Superior temporal gyrus (tissue), 1 donor: Measurements from ENCODE around the gene PITPNC1.
"Not testable (repeated sequence)": the region's sequence is repeated elsewhere in the genome, so short reads cannot be mapped to it uniquely, and the experiment has no call there.

ENCODE experiments used
- DNase-seq: peaks from one replicate; pipeline ENCODE4 v3.0.0-alpha.2; 2016; ENCODE audit errors: extremely low spot score

The PITPNC1 gene

DNA sequence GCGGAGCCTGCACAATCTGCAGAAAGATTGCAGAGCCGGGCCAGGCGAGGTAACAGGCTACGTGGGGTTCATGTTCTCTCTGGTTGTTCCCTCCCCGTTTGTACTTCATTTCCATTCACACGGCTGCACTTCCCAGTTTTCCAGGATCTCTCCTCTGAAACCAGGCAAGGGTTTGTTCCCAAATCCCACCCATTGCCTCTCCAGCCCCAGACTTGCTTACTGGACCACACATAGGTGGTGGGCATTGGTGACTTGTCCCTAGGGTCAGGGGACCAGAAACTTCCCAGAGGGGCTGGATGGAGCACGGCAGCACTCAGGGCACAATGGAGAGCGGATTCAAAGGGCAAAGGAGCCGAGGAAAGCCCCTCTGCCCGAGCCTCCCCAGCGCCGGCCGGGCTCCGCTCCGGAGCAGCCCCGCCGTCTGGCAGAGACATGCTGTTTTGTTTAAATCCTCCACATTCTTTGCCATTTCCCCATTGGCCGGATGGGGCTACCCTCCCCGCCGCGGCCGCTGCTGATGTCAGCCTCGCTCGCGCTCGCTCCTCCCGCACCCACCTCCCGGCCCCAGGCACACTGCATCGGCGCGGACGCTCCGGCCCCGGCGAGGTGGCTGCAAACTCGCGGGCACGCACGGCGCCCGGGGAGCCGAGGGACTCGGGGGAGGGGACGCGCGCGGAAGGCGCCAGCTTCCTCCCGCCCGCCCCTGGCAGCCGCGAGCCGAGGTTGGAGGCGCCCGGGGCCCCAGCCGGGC, at the start of gene PITPNC1:
TSS of gene PITPNC1 (plus strand) at position 545 of the 751 bp plus-strand sequence.
- DNase-seq: peak; percentile 83

DNA sequence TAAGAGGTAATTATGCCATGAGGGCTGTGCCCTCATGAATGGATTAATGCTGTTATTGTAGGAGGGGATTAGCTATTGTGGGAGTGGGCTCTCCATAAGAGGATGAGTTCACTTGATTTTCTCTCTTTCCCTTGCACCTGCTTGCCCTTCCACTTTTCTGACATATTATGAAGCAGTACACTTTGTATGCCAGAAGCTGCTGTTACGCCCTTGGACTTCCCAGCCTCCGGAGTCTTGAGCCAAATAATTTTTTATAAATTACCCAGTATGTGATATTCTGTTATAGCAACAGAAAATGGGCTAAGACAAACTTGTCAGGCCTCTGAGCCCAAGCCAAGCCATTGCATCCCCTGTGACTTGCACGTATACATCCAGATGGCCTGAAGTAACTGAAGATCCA, 49.1 kb upstream of the PITPNC1 start:
- no peak for DNase-seq

DNA sequence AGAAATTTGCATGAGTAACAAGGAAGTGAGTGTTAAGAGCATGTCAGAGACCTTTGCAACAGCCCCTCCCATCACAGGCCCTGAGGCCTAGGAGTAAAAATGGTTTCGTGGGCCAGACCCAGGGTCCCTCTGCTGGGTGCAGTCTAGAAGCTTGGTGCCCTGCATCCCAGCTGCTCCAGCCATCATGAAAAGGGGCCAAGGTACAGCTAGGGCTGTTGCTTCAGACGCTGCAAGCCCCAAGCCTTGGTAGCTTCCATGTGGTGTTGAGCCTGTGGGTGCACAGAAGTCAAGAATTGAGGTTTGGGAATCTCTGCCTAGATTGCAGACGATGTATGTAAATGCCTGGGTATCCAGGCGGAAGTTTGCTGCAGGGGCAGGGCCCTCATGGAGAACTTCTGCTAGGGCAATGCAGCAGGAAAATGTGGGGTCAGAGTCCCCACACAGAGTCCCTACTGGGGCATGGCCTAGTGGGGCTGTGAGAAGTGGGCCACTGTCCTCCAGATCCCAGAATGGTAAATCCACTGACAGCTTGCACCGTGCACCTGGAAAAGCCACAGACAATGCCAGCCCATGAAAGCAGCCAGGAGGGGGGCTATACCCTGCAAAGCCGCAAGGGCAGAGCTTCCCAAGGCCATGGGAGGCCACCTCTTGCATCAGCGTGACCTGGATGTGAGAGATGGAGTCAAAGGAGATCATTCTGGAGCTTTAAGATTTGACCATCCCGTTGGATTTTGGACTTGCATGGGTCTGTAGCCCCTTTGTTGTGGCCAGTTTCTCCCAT, 45.5 kb upstream of the PITPNC1 start:
- DNase-seq: not testable (repeated sequence)

DNA sequence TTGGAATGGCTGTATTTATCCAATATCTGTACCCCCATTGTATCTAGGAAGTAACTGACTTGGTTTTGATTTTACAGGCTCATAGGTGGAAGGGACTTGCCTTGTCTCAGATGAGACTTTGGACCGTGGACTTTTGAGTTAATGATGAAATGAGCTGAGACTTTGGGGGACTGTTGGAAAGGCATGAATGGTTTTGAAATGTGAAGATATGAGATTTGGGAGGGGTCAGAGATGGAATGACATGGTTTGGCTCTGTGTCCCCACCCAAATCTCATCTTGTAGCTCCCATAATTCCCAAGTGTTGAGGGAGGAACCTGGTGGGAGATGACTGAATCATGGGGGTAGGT, 44.9 kb upstream of the PITPNC1 start:
- not testable (repeated sequence) for DNase-seq

DNA sequence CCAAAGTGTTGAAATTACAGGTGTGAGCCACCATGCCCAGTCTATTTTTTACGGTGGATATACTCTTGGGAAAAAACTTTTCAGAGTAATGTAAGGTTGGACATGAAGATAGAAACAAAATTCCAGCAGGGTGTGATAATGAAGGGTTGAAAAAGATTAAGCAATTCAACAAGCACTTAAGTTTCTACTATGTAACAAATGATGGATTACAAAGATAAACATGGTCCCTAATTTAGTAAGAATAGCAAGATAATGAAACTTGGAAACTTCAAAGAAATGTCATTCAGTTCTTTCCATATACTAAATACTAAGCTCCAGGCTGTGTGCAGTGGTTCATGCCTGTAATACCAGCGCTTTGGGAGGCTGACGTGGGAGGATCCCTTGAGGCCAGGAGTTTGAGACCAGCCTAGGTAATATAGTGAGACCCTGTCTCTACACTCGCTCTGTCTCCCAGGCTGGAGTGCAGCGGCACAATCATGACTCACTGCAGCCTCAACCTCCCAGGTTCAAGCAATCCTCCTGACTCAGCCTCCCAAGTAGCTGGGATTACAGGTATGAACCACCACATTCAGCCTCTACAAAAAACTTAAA, 41.7 kb upstream of the PITPNC1 start:
- no peak for DNase-seq

DNA sequence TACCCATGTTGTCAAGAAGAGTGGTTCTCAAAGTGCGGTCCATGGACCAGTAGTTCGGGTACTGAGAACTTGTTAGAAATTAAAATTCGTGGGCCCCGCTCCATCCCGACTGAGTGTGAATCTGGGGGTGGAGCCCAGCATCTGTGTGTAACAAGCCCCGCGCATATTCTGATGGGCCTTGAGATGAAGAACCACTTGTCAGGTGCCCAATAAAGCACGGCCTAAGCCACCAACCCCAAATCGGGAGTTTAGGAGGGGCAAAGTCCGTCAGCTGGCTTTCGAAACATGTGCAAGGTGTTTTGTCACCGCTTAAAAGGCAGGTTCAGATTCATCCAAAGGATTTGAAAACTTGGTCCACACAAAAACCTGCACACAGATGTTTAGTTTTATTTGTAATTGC, 40.2 kb upstream of the PITPNC1 start:
- DNase-seq: no peak

DNA sequence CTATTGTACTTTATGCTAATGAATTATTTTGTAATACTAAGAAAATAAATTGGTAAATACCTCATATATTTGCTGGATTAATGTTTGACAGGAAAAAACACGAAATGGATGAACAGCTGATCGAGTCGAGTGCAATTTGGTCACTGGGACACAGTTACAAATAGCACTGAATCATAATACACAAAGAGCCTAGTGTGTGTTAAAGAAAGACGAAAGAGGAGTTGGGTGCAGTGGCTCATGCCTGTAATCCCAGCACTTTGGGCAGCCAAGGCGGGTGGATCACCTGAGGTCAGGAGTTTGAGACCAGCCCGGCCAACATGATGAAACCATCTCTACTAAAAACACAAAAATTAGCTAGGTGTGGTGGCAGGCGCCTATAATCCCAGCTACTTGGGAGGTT, 38.7 kb upstream of the PITPNC1 start:
- DNase-seq: not testable (repeated sequence)

DNA sequence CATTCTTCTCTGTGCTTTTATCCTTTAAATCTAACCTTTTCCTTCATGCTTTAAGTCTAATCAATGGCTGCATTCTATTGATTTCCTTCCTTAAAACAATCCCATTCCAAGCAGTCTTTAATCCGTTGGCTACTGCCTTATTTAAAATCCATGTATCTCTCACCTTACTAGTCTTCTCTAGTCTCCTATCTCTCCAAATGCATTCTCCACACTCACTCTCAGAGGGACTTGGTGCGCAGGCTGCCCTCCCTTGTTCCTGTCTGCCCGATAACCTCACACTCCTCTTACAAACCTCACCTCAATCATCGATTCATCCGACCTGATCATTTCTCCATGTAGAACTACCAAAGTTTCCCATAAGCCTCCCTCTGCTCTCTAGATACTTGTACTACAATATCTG, 33.8 kb upstream of the PITPNC1 start:
- no peak for DNase-seq

DNA sequence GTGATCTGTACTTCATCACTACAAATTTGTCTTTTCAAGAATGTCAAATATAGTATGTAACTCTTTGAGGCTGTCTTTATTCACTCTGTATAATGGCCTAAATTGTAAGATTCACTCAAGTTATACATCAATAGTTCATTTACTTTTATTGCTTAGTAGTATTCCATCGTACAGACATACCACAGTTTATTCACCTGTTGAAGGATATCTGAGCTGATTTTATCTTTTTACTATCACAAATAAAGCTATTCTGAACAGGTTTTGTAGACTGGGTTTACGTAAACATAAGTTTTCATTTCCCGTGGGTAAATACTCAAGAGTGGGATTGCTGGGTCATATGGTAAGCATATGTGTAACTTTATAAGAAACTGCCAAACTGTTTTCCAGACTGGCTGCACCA, 29.3 kb upstream of the PITPNC1 start:
- no peak for DNase-seq

DNA sequence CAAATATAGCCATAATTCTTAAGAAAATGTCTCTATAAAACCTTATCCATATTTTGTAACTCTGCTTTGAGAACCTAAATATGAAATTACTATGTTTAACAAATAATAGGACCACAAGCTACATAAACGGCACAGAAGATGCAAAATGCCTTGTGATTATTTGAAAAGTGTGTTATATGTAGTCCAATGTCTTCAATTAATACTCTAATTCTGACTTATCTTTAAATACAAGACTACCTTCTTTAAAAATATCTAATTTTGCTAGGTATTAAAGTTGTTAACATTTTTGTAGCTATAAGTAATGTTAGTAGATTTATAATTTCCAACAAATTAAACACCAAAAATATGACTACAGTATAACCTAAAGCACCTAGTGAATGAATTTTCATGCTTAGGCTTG, 27.7 kb upstream of the PITPNC1 start:
- no peak for DNase-seq

DNA sequence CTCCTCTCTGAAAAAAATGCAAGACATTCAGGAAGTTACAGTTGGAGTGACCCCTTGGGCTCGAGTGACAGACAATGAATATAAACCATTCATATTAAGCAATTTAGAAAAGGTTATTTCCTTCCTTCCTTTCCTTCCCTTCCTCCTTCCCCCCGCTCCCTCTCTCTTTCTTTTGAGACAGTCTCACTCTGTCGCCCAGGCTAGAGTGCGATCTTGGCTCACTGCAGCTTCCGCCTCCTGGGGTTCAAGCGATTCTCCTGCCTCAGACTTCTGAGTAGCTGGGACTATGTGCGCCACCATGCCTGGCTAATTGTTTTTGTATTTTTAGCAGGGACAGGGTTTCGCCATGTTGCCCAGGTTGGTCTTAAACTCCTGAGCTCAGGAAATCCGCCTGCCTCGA, 23.9 kb upstream of the PITPNC1 start:
- DNase-seq: no peak

DNA sequence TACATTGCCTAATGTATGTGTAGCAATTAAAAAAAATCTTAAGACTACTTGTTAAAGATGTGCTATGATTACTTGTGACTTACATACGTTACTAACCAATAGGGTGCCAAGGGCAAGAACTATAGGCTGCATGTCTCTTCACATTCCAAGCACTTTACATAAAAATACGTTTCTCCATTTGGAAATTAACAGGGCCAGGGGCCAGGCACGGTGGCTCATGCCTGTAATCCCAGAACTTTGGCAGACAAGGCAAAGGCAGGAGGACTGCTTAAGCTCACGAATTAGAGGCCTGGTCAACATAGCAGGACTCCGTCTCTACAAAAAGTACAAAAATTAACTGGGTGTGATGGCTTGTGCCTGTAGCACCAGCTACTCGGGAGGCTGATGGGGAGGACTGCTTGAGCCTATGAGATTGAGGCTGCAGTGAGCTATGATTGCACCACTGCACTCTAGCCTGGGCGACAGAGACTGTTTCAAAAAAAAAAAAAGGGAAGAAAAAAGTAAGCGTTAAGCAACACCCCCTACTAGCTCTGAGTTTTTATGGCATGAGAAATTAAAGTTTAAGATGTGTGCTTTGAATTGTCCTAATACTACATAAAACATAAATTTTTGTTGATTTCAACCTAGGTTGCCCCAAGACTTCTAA, 23.0 kb upstream of the PITPNC1 start:
- DNase-seq: no peak

DNA sequence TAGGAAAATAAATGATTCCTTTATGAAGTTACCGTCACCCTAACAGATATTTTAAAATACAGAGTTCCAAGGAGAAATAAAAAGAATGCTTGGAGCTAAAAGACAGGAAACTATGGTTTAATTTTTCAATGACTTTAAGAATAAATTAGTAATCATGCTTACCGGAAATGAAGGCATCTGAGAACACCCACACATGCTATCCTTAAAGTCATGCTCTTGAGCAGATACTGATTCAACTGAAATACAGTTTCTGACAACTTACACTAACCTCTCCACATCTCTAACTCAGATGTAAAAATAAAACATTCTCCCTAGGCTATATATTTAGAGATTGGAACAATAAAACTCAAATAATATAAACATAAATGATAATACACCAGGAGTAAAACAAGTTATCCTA, 18.5 kb upstream of the PITPNC1 start:
- DNase-seq: no peak

DNA sequence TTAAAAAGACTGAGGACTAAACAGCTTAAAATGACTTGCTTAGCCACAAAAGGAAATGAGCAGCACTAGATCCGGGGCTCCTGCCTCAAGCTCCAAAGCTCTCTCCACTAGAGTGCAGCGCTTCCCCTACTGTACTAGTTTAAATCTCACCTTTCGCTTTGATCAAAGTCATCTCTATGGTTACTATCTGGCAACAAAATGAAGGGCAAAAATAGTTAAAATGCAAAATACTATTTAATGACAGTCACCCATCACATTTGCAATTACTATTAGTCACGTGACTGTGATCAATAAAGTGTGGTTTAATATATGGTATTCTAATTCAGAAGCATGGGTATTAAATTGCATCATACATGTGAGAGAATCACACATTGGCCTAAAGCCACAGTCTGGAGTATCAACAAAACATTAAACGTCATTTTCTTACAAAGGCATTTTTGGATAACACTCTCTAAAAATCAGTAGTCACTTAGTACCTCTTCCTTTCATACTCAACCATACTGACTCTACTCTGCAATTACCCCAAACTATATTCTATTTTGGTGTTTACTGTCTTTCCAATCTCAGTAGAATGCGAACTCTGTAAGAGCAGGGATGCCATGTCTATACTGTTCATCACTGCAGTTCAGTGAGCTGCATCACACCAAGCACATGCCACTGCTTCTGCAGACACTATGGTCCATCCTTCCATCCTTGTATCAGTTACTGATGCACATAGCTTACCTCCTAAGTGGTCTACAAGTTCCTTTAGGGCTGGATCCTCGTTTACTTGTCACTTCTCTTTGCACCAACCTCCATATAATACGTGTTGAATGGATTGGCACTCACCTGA, 16.9 kb upstream of the PITPNC1 start:
- DNase-seq: no peak

DNA sequence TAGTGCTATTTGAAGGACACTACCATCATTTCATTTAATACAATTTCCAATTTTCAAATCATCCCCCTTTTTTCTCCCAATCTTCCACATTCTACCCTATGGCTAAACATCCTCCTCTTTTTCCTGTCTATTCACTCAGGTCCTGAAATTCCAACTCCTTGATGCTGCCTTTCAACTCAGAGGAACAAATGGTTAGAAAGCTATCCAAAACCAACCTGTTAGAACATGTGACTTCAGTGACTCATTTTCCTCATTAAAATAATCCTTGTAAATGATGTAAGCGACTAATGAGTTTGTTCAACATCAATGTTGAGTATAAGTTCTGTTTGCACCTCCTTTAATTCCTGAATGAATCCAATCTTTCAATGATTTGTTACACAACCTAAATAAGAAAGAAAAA, 16.2 kb upstream of the PITPNC1 start:
- DNase-seq: no peak

DNA sequence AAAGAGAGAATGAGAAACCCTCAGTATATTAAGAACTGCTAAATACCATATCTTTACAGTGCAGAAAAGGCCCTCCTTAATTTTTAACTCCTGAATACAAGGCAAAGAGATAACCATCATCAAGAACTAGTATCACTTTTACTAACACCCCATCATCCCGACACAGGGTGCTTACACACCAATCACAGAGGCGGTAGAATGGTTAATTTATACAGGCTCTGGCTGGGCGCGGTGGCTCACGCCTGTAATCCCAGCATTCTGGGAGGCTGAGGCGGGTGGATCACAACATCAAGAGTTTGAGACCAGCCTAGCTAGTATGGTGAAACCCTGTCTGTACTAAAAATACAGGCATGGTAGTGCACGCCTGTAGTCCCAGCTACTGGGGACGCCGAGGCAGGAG, 14.9 kb upstream of the PITPNC1 start:
- no peak for DNase-seq

DNA sequence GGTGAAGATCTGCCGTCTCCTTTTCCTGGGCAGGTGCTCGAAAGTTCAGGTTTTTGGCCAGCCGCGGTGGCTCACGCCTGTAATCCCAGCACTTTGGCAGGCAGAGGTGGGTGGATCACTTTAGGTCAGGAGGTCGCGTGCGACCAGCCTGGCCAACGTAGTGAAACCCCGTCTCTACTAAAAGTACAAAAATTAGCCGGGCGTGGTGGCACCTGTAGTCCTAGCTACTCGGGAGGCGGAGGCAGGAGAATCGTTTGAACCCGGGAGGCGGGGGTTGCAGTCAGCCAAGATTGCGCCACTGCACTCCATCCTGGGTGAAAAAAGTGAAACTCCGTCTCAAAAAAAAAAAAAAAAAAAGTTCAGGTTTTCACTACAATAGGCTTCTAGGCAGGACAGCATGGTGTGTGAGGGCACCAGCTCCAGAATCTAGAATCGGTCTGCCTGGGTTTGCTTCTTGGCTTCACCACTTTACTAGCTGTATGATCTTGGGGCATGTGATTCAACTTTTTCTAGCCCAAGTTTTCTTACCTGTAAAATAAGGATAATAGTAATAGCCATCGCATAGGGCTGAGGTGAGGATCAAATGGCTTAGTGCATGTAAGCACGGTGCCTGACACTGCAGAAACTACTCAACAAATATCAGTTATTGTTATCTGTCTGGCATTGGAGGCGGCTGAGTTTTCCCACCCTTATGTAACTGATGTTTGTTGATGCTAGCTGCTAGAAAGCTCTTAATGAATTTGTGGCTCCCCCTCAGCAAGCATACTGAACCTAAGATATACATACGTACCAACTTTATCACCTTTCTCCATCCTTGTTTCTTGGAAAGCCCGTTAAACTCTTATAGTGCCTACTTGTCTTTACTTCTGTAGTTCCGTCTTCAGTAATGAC, 12.0 kb upstream of the PITPNC1 start:
- no peak for DNase-seq

DNA sequence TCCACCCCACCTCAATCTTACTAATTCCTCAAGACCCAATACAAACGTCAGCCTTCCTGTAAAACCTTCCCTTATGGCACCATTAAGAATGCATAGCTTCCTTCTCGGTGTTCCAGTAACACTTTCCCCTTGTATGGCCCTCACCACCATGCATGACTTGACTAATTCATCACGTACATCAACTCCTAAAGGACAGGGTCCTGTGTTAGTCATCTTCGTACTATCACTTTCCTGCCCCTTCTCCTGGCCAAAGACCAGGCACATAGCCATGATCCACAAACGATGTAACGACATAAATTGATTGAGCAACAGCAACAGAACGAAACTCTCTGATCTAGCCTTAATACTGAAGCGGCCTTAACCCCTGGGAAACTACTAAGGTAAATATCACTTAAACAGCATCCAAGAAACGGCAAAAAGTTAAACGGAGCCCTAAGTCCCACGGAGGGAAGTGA, 11.3 kb upstream of the PITPNC1 start:
- no peak for DNase-seq

DNA sequence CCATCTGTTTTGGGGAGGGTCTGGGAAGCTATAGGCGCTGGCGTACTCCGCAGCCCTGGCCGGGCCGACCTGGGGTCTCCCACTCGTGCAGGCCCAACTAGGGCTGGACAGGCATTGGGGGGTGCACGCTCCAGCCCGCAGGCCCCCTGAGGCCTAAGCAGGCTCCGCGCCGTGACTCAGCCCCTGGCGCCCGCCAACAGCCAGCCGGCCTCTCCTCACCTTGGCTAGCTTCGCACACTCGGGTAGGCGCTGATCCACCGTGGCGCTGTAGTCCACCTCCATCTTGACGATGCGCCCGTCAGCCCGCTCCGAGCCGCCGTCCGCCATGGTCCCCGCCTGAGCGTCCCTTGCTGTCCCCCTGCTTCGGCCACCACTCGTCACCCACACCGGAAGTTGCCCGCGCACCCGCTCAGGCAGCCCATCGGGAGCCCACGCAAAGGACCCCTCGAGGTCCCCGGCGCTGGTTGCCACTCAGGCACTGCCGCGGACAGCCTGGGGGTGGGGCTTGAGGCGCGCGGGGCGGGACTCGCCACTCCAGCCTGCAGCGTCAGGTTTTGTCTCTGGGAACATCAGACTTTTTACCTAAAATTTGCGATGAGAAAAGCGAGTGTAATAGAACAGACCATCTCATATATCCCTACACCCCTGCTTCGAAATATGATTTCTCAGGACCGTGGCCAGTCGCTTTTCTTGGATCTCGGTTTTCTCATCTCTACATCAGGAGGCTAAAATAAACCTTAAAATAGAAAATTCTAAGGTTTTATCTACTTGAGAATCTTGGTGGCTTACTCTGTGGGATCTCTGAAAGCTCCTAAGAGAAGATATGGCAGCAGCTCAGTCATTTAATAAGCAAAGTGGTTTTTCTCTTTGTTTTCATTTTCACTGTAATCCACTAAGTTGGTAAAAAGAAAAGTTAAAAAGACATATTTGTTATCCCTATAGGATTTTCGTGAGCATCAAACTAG, 10.6 kb upstream of the PITPNC1 start, which contains the start of gene PSMD12:
TSS of gene PSMD12 (minus strand) at position 385 of the 965 bp plus-strand sequence. CDS start at position 327, 58 bp downstream.
- DNase-seq: peak; percentile 93
